MM.1S (cell line): ENCODE data around the gene HSPA2.

ENCODE experiments used
- DNase-seq: peaks from one replicate; pipeline ENCODE4 v3.0.0-alpha.2; 2015
- H2AFZ ChIP-seq: fragments of 300-600 bp; sonication (generic); 2 replicates; pipeline ENCODE4 v1.6.0; 2016; ENCODE audit warnings: antibody characterized with exemption, low read length
- H3F3A ChIP-seq: fragments of 300-600 bp; sonication (generic); 2 replicates; pipeline ENCODE4 v1.6.1; 2016; ENCODE audit warnings: mild to moderate bottlenecking, antibody characterized with exemption, low read length, moderate library complexity, mixed read lengths; ENCODE audit not compliant: insufficient read depth
- H3K27ac ChIP-seq: fragments of 300-600 bp; sonication (generic); 2 replicates; pipeline ENCODE4 v1.5.1; 2016; ENCODE audit warnings: mild to moderate bottlenecking, low read length
- H3K27me3 ChIP-seq: fragments of 300-600 bp; sonication (generic); replicated peaks from 2 replicates; pipeline ENCODE4 v1.6.0; 2016; ENCODE audit warnings: low read length; ENCODE audit not compliant: insufficient read depth
- H3K36me3 ChIP-seq: fragments of 300-600 bp; sonication (generic); replicated peaks from 2 replicates; pipeline ENCODE4 v1.6.1; 2016; ENCODE audit warnings: mild to moderate bottlenecking, low read length, mixed read lengths; ENCODE audit not compliant: insufficient read depth
- H3K4me1 ChIP-seq: fragments of 300-600 bp; sonication (generic); 2 replicates; pipeline ENCODE4 v1.6.1; 2016; ENCODE audit warnings: low read length, mixed read lengths
- H3K4me2 ChIP-seq: fragments of 300-600 bp; sonication (generic); 2 replicates; pipeline ENCODE4 v1.6.0; 2016; ENCODE audit warnings: low read depth, low read length
- H3K4me3 ChIP-seq: fragments of 300-600 bp; sonication (generic); 2 replicates; pipeline ENCODE4 v1.5.1; 2016; ENCODE audit warnings: low read length, mixed read lengths
- H3K79me2 ChIP-seq: fragments of 300-600 bp; sonication (generic); 2 replicates; pipeline ENCODE4 v1.6.1; 2016; ENCODE audit warnings: mixed run types, low read length, mixed read lengths
- H3K9ac ChIP-seq: fragments of 300-600 bp; sonication (generic); 2 replicates; pipeline ENCODE4 v1.6.1; 2016; ENCODE audit warnings: low read length, mixed read lengths
- H3K9me2 ChIP-seq: fragments of 300-600 bp; sonication (generic); replicated peaks from 2 replicates; pipeline ENCODE4 v1.6.1; 2016; ENCODE audit warnings: mild to moderate bottlenecking, low read length, mixed read lengths; ENCODE audit not compliant: insufficient read depth
- H3K9me3 ChIP-seq: fragments of 300-600 bp; sonication (generic); replicated peaks from 2 replicates; pipeline ENCODE4 v1.6.1; 2016; ENCODE audit warnings: mild to moderate bottlenecking, low read length, mixed read lengths; ENCODE audit not compliant: insufficient read depth
- H4K20me1 ChIP-seq: fragments of 300-600 bp; sonication (generic); 2 replicates; pipeline ENCODE4 v1.6.1; 2016; ENCODE audit warnings: mild to moderate bottlenecking, low read length, moderate library complexity, mixed read lengths; ENCODE audit not compliant: insufficient read depth
- CTCF ChIP-seq: fragments of 300-600 bp; sonication (generic); IDR thresholded peaks from 2 replicates; pipeline ENCODE4 v1.5.1; 2016; ENCODE audit warnings: antibody characterized with exemption, low read length, mixed read lengths
- EZH2 ChIP-seq: fragments of 300-600 bp; sonication (generic); optimal IDR thresholded peaks from 2 replicates; pipeline ENCODE3; 2017; ENCODE audit warnings: low read depth, mild to moderate bottlenecking, antibody characterized with exemption, low read length, mixed read lengths
- EZH2phosphoT487 ChIP-seq: fragments of 300-600 bp; sonication (generic); IDR thresholded peaks from 2 replicates; pipeline ENCODE4 v1.6.1; 2018; ENCODE audit warnings: antibody characterized with exemption, low read length

HSPA2 gene

GRCh38 chr14:64503434-64504309, 36.9 kb upstream of the HSPA2 start, which contains the start of gene ZBTB25:
Gene ZBTB25, minus strand, starts transcription at chr14:64503838. Its CDS starts 13,305 bp downstream, at chr14:64490533.
- H3K4me1 ChIP-seq: peaks cover 3% of the 10 kb centered on the region
- no peaks in the 10 kb centered on the region for H4K20me1 ChIP-seq
- no peaks in the 10 kb centered on the region for H3K9me2 ChIP-seq
- peaks cover 38% of the 10 kb centered on the region for H3F3A ChIP-seq
- H3K79me2 ChIP-seq: peaks cover 75% of the 10 kb centered on the region
- H3K27ac ChIP-seq: peak within 1 kb of the TSS; percentile 100
- TF ChIP-seq CTCF (no peak), EZH2phosphoT487 (no peak), EZH2 (no peak)
- peak within 1 kb of the TSS; percentile 89 for H3K4me2 ChIP-seq
- no peaks in the 10 kb centered on the region for H3K27me3 ChIP-seq
- peak within 1 kb of the TSS; percentile 99 for H3K9ac ChIP-seq
- H3K4me3 ChIP-seq: peak within 1 kb of the TSS; percentile 86
- H3K9me3 ChIP-seq: no peaks in the 10 kb centered on the region
- H3K36me3 ChIP-seq: no peaks in the 10 kb centered on the region
- DNase-seq: peak; percentile 87
- H2AFZ ChIP-seq: peak within 1 kb of the TSS; percentile 53

- no peak within 1 kb of the TSS for H2AFZ ChIP-seq
- H3K27me3 ChIP-seq: no peaks in the 10 kb centered on the region
- peaks cover 38% of the 10 kb centered on the region for H3F3A ChIP-seq
- no peaks in the 10 kb centered on the region for H3K9me2 ChIP-seq
- H3K4me3 ChIP-seq: peak within 1 kb of the TSS; percentile 78
- peaks cover 82% of the 10 kb centered on the region for H3K79me2 ChIP-seq
- peak within 1 kb of the TSS; percentile 74 for H3K4me2 ChIP-seq
- no peaks in the 10 kb centered on the region for H3K9me3 ChIP-seq
- no peaks in the 10 kb centered on the region for H4K20me1 ChIP-seq
- peak; percentile 62 for DNase-seq
- TF ChIP-seq CTCF (no peak), EZH2 (no peak), EZH2phosphoT487 (no peak)
- H3K27ac ChIP-seq: peak within 1 kb of the TSS; percentile 100
- peaks cover 7% of the 10 kb centered on the region for H3K4me1 ChIP-seq
- peak within 1 kb of the TSS; percentile 99 for H3K9ac ChIP-seq
- no peaks in the 10 kb centered on the region for H3K36me3 ChIP-seq
These were observed 36.1 kb upstream of the HSPA2 start, which contains the start of gene ZBTB1 for GRCh38 chr14:64504310-64504896. Gene ZBTB1, plus strand, starts transcription at chr14:64504770. Its CDS starts 16,735 bp downstream, at chr14:64521505.

GRCh38 chr14:64504897-64505794, 35.4 kb upstream of the HSPA2 start:
- Histone ChIP-seq H3K4me1 (peaks cover 8% of the 10 kb centered on the region), H3K9me3 (no peaks in the 10 kb centered on the region), H3K27ac (peak overlapping the region; percentile 100), H3K36me3 (no peaks in the 10 kb centered on the region), H3K4me2 (peak overlapping the region; percentile 74), H3F3A (peaks cover 38% of the 10 kb centered on the region), H4K20me1 (no peaks in the 10 kb centered on the region), H3K79me2 (peaks cover 81% of the 10 kb centered on the region), H2AFZ (no peak overlapping the region), H3K9ac (peak overlapping the region; percentile 99), H3K4me3 (peak overlapping the region; percentile 78), H3K27me3 (no peaks in the 10 kb centered on the region), H3K9me2 (no peaks in the 10 kb centered on the region)
- TF ChIP-seq EZH2phosphoT487 (no peak), CTCF (no peak), EZH2 (no peak)
- DNase-seq: peak; percentile 81
